T-helper 17 cell (primary cell): Measurements from ENCODE around the gene TUBB2A. TPM values are rescaled to one million over a fixed set of nuclear protein-coding genes. Genes with fewer than 3 reads are reported as not detected.
"Not testable (repeated sequence)": the region's sequence is repeated elsewhere in the genome, so short reads cannot be mapped to it uniquely, and the experiment has no call there.

ENCODE experiments used
- ATAC-seq: fragments of 150-1000 bp; cut with Tn5 transposase; 2 replicates; pipeline ENCODE4 v1.10.0; 2021; ENCODE audit warnings: mild to moderate bottlenecking, moderate library complexity
- DNase-seq, 3 donors: peaks; one replicate each; pipeline versions ENCODE4 v3.0.0 to v3.0.0-alpha.2; 2020 to 2021
- H3K9me3 ChIP-seq: one replicate; pipeline ENCODE4 v1.7.0; 2013; ENCODE audit warnings: low read length, mild to moderate bottlenecking; ENCODE audit not compliant: control insufficient read depth, poor library complexity, severe bottlenecking
- H3K27ac Mint-ChIP-seq: one replicate; pipeline ENCODE4 v1.8.0; 2022; ENCODE audit warnings: mild to moderate bottlenecking, moderate library complexity, mixed read lengths
- H3K27me3 Mint-ChIP-seq: one replicate; pipeline ENCODE4 v1.8.0; 2022; ENCODE audit warnings: mixed read lengths
- H3K36me3 Mint-ChIP-seq: one replicate; pipeline ENCODE4 v1.8.0; 2022; ENCODE audit warnings: low read depth, mixed read lengths
- H3K4me1 Mint-ChIP-seq: one replicate; pipeline ENCODE4 v1.8.0; 2022; ENCODE audit warnings: mild to moderate bottlenecking, mixed read lengths
- H3K4me3 Mint-ChIP-seq: one replicate; pipeline ENCODE4 v1.8.0; 2022; ENCODE audit warnings: mild to moderate bottlenecking, moderate library complexity, mixed read lengths
- total RNA-seq, 4 donors: library from RNA in 2 of 4; stranded (reverse) in 2 of 4; gene quantifications; one replicate each; pipeline ENCODE4 v1.2.3 and lab custom pipeline; 2022 to 2026

Gene TUBB2A
- total RNA-seq, 2 donors from 2014 or later = 51.6 to 74.8 TPM

- not testable (repeated sequence) for DNase-seq, H3K9me3 ChIP-seq, H3K4me1 Mint-ChIP-seq, ATAC-seq, H3K4me3 Mint-ChIP-seq, H3K27ac Mint-ChIP-seq, H3K36me3 Mint-ChIP-seq, H3K27me3 Mint-ChIP-seq
These were observed 19.5 kb downstream of the TUBB2A start for GRCh38 chr6:3137873-3138272.

GRCh38 chr6:3137057-3137777 lies 20.1 kb downstream of the TUBB2A start:
- no peak overlapping the region for H3K4me3 Mint-ChIP-seq
- no peak for DNase-seq
- peaks cover 11% of the 10 kb centered on the region for H3K36me3 Mint-ChIP-seq
- H3K27me3 Mint-ChIP-seq = no peaks in the 10 kb centered on the region
- no peaks in the 10 kb centered on the region for H3K9me3 ChIP-seq
- no peak overlapping the region for H3K27ac Mint-ChIP-seq
- ATAC-seq = no peak
- H3K4me1 Mint-ChIP-seq = no peaks in the 10 kb centered on the region

GRCh38 chr6:3136292-3137011 lies 20.9 kb downstream of the TUBB2A start:
- H3K36me3 Mint-ChIP-seq = peaks cover 18% of the 10 kb centered on the region
- DNase-seq (no peak), ATAC-seq (no peak)
- H3K4me1 Mint-ChIP-seq = no peaks in the 10 kb centered on the region
- H3K27me3 Mint-ChIP-seq = no peaks in the 10 kb centered on the region
- no peaks in the 10 kb centered on the region for H3K9me3 ChIP-seq
- H3K27ac Mint-ChIP-seq = peak overlapping the region; percentile 27
- H3K4me3 Mint-ChIP-seq = no peak overlapping the region

DNA sequence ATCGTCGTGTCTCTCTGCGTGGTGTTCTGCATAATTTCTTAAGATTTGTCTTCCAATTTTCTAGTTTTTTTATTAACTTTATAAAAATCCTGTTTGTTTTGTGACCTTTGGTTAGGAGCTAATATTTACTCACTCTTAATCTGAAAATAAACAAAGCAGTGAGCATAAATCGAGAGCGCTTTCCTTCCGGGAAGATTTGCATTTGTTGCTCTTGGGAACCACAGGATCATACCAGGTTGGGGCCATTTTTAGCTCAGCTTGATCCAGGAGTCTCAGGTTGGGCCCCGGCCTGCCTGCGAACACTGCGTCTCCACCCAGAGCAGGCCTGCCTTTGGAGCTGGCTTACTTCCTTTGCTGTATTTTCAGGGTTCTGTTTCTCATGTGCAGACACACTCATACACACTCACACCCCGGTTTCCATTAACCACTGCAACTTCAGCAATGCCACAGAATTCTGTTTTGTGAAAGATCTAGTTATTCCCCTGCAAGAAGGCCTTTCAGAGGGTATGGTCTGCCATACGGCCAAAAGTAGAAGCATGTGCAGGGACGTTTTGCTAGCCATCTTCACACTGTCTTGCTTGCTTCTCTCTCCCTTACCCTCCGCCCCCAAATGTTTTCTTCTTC lies 21.6 kb downstream of the TUBB2A start:
- H3K27me3 Mint-ChIP-seq = no peaks in the 10 kb centered on the region
- no peak overlapping the region for H3K4me3 Mint-ChIP-seq
- H3K9me3 ChIP-seq = no peaks in the 10 kb centered on the region
- no peak for ATAC-seq
- H3K27ac Mint-ChIP-seq = peak overlapping the region; percentile 27
- H3K36me3 Mint-ChIP-seq = peaks cover 22% of the 10 kb centered on the region
- DNase-seq = no peak
- no peaks in the 10 kb centered on the region for H3K4me1 Mint-ChIP-seq

DNA sequence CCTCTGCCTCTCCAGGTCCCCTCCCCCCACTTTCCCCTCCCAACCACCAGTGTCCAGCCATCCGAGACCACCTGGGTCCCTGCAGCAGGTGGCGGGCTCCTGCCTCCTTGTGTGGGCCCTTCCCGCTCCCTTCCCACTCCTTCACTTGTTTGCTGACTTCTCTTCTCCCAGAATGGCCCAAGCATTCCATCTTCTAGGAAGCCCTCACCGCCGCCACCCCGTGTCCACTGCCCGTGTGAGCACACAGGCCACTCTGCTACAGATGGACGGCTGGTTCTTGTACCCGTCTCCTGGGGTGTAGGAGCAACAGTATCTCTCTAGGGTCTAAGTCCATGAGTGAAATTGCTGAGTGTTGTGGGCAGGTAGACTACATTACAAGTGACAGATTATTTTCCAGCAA lies 23.8 kb downstream of the TUBB2A start:
- Mint-ChIP-seq H3K27ac (no peak overlapping the region), H3K4me3 (no peak overlapping the region), H3K27me3 (no peaks in the 10 kb centered on the region), H3K36me3 (peaks cover 24% of the 10 kb centered on the region), H3K4me1 (no peaks in the 10 kb centered on the region)
- no peak for DNase-seq
- no peaks in the 10 kb centered on the region for H3K9me3 ChIP-seq
- ATAC-seq = no peak

GRCh38 chr6:3131695-3132094 lies 25.6 kb downstream of the TUBB2A start:
- no peak for DNase-seq
- Mint-ChIP-seq H3K4me3 (no peak overlapping the region), H3K27me3 (no peaks in the 10 kb centered on the region), H3K4me1 (no peaks in the 10 kb centered on the region), H3K27ac (no peak overlapping the region), H3K36me3 (peaks cover 24% of the 10 kb centered on the region)
- no peak for ATAC-seq
- no peaks in the 10 kb centered on the region for H3K9me3 ChIP-seq

GRCh38 chr6:3128356-3129108 lies 28.8 kb downstream of the TUBB2A start:
- H3K9me3 ChIP-seq = no peaks in the 10 kb centered on the region
- Mint-ChIP-seq H3K27ac (peak overlapping the region; percentile 39), H3K36me3 (peaks cover 18% of the 10 kb centered on the region), H3K4me3 (no peak overlapping the region), H3K4me1 (no peaks in the 10 kb centered on the region), H3K27me3 (no peaks in the 10 kb centered on the region)
- ATAC-seq (no peak), DNase-seq (no peak)

DNA sequence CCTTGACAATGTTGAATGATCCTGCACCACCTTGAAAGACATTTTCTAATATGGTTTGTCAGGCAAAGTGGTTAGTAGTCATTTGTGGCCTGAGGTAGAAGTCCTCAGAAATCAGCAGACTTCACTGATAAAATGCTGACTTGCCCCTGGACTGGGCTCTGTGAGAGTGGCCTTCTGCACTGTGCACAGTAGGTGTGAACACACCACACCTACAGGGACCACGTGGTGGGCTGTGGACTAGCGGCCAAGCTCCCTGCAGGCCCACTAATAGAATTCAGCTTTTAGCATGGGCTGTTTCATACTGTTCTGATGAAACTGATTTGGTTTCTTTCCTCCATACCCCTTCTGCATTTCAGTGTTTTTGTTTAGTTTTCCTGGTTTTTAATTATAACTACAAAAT lies 31.5 kb downstream of the TUBB2A start:
- peaks cover 2% of the 10 kb centered on the region for H3K36me3 Mint-ChIP-seq
- no peaks in the 10 kb centered on the region for H3K9me3 ChIP-seq
- no peaks in the 10 kb centered on the region for H3K4me1 Mint-ChIP-seq
- no peak overlapping the region for H3K27ac Mint-ChIP-seq
- DNase-seq (no peak), ATAC-seq (no peak)
- H3K4me3 Mint-ChIP-seq = no peak overlapping the region
- H3K27me3 Mint-ChIP-seq = no peaks in the 10 kb centered on the region

DNA sequence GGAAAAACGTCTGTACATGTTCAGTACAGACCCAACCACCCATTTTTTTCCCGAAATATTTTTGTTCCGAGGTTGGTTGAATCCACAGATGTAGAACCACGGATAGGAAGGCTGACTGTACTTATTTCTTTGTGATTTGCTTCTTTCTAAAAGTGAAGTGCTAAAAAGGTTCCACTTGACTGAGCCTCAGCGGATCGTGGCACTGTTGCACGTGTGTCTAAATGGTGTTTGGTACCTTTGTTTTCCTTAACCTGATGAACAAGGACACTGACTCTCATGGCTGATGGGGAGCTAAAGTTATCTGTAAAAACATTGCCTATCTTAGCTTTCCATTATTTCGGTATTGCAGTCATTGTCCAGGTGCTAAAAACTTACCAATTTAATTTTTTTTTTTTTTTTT lies 32.7 kb downstream of the TUBB2A start:
- Mint-ChIP-seq H3K4me3 (no peak overlapping the region), H3K36me3 (no peaks in the 10 kb centered on the region), H3K4me1 (no peaks in the 10 kb centered on the region), H3K27me3 (no peaks in the 10 kb centered on the region), H3K27ac (no peak overlapping the region)
- H3K9me3 ChIP-seq = no peaks in the 10 kb centered on the region
- ATAC-seq (no peak), DNase-seq (no peak)

- ATAC-seq (no peak), DNase-seq (no peak)
- Mint-ChIP-seq H3K36me3 (no peaks in the 10 kb centered on the region), H3K4me3 (no peak overlapping the region), H3K27ac (no peak overlapping the region), H3K4me1 (peaks cover 9% of the 10 kb centered on the region), H3K27me3 (no peaks in the 10 kb centered on the region)
- no peaks in the 10 kb centered on the region for H3K9me3 ChIP-seq
These were observed 34.5 kb downstream of the TUBB2A start for GRCh38 chr6:3122823-3123182.

GRCh38 chr6:3120765-3121089 lies 36.6 kb downstream of the TUBB2A start:
- H3K27ac Mint-ChIP-seq = no peak overlapping the region

GRCh38 chr6:3119040-3119723 lies 38.2 kb downstream of the TUBB2A start:
- Mint-ChIP-seq H3K4me1 (peaks cover 14% of the 10 kb centered on the region), H3K27ac (peak overlapping the region; percentile 62), H3K36me3 (no peaks in the 10 kb centered on the region), H3K4me3 (peak overlapping the region; percentile 91), H3K27me3 (no peaks in the 10 kb centered on the region)
- no peaks in the 10 kb centered on the region for H3K9me3 ChIP-seq
- ATAC-seq (peak; percentile 14), DNase-seq (no peak)

More at GRCh38 chr6:3120765-3121089, 36.6 kb downstream of the TUBB2A start:
- ATAC-seq = no peak
- DNase-seq = no peak
- H3K9me3 ChIP-seq = no peaks in the 10 kb centered on the region
- Mint-ChIP-seq H3K27me3 (no peaks in the 10 kb centered on the region), H3K4me3 (no peak overlapping the region), H3K36me3 (no peaks in the 10 kb centered on the region), H3K4me1 (peaks cover 14% of the 10 kb centered on the region)
